HepG2 (cell line): Measurements from ENCODE around the gene TRERF1. TPM values are rescaled to one million over a fixed set of nuclear protein-coding genes. Genes with fewer than 3 reads are reported as not detected.

Experiments
- ATAC-seq: fragments of 200-7000 bp; cut with Tn5 transposase; 3 replicates; pipeline ENCODE4 v1.9.1; 2020; ENCODE audit warnings: mild to moderate bottlenecking, moderate library complexity
- BruUV-seq: library from RNA; stranded (reverse); fragments of 400-500 nt; replicated peaks from 2 replicates; lab custom pipeline; 2021; lab: Mats Ljungman, UMichigan
- CTCF ChIA-PET: fragments of 300-600 bp; formaldehyde crosslinking; extraction: SDS; loops from one replicate; lab custom pipeline; 2021; ENCODE audit warnings: low total read pairs, inconsistent platforms, low intra/inter-chr PET ratio; lab: Yijun Ruan, JAX
- POLR2A ChIA-PET: fragments of 350-600 bp; sonication (Branson Sonifier 250); formaldehyde crosslinking; loops from one replicate; lab custom pipeline; 2020; ENCODE audit warnings: antibody characterized with exemption, inconsistent platforms; lab: Yijun Ruan, JAX
- DNase-seq: peaks from one replicate; pipeline ENCODE4 v3.0.0-alpha.2; 2015; ENCODE audit warnings: low spot score
- FAIRE-seq: peaks from 3 replicates; lab custom pipeline; 2011; peaks lifted over from hg19 to GRCh38; lab: Jason Lieb, UNC
- H2AFZ ChIP-seq: one replicate; pipeline ENCODE4 v1.6.1; 2011; ENCODE audit warnings: low read length, inconsistent platforms
- H3K27ac ChIP-seq: fragments of 300-600 bp; 3 replicates; pipeline ENCODE4 v1.8.0; 2011; ENCODE audit warnings: mixed run types, mild to moderate bottlenecking, mixed read lengths, low read length, inconsistent platforms; ENCODE audit not compliant: insufficient read depth; ENCODE audit errors: extremely low read length
- H3K27me3 ChIP-seq, 2 experiments: fragments of 200-600 bp in 1 of 2; 2 replicates in 1 of 2; 3 replicates in 1 of 2; pipeline versions ENCODE4 v1.6.0 to v1.8.0; 2011; ENCODE audit warnings: low read length in 2 of 2, mild to moderate bottlenecking in 2 of 2, moderate library complexity in 2 of 2, inconsistent platforms in 1 of 2; ENCODE audit not compliant: insufficient read depth in 2 of 2, control insufficient read depth in 1 of 2
- H3K36me3 ChIP-seq, 2 experiments: fragments of 200-600 bp in 1 of 2; replicated peaks in 1 of 2; 2 replicates in 1 of 2; 3 replicates in 1 of 2; pipeline versions ENCODE4 v1.5.1 to v1.8.0; 2011; ENCODE audit warnings: low read length in 2 of 2, inconsistent platforms in 1 of 2; ENCODE audit not compliant: insufficient read depth in 2 of 2, control insufficient read depth in 1 of 2
- H3K4me1 ChIP-seq: 2 replicates; pipeline ENCODE4 v1.5.1; 2012; ENCODE audit warnings: low read length, inconsistent platforms; ENCODE audit not compliant: insufficient read depth
- H3K4me2 ChIP-seq: 2 replicates; pipeline ENCODE4 v1.6.0; 2011; ENCODE audit warnings: low read depth, low read length, inconsistent platforms
- H3K4me3 ChIP-seq, 3 experiments: fragments of 200-600 bp in 1 of 3; sonication (generic), shearing (Covaris generic) in 1 of 3; replicated peaks in 1 of 3; 2 replicates each; pipeline ENCODE4 v1.5.1; 2011 to 2016; ENCODE audit warnings: low read length in 3 of 3, inconsistent platforms in 2 of 3, low read depth in 2 of 3, mild to moderate bottlenecking in 2 of 3, control low read depth in 1 of 3, mixed read lengths in 1 of 3; ENCODE audit not compliant: insufficient read depth in 1 of 3
- H3K79me2 ChIP-seq: one replicate; pipeline ENCODE4 v1.6.1; 2011; ENCODE audit warnings: low read length, inconsistent platforms; ENCODE audit not compliant: insufficient read depth
- H3K9ac ChIP-seq: 2 replicates; pipeline ENCODE4 v1.6.0; 2011; ENCODE audit warnings: mild to moderate bottlenecking, low read depth, low read length, inconsistent platforms; ENCODE audit not compliant: insufficient read depth
- H3K9me3 ChIP-seq: 2 replicates; pipeline ENCODE4 v1.5.1; 2012; ENCODE audit warnings: mild to moderate bottlenecking, low read length
- H4K20me1 ChIP-seq: 2 replicates; pipeline ENCODE4 v1.6.0; 2011; ENCODE audit warnings: inconsistent platforms, mild to moderate bottlenecking, low read length, moderate library complexity; ENCODE audit not compliant: insufficient read depth
- GRHL1 ChIP-seq: sonication (generic); formaldehyde crosslinking; conservative IDR thresholded peaks from 2 replicates; pipeline ENCODE4 v1.8.0; 2022; ENCODE audit warnings: missing genetic modification reagents
- MEIS1 ChIP-seq: sonication (generic); formaldehyde crosslinking; IDR thresholded peaks from 2 replicates; pipeline ENCODE4 v1.9.0; 2021; ENCODE audit warnings: mild to moderate bottlenecking, missing genetic modification reagents, moderate library complexity, borderline replicate concordance
- MTERF4 ChIP-seq: sonication (generic); formaldehyde crosslinking; IDR thresholded peaks from 2 replicates; pipeline ENCODE4 v1.8.0; 2023; ENCODE audit warnings: mild to moderate bottlenecking, missing genetic modification reagents
- POLR2AphosphoS5 ChIP-seq: IDR thresholded peaks from 2 replicates; pipeline ENCODE4 v1.6.1; 2012; ENCODE audit warnings: low read depth, low read length
- TFDP2 ChIP-seq: sonication (generic); formaldehyde crosslinking; IDR thresholded peaks from 2 replicates; pipeline ENCODE4 v1.4.0; 2020; ENCODE audit warnings: missing genetic modification reagents
- ZBTB8A ChIP-seq: sonication (generic); formaldehyde crosslinking; IDR thresholded peaks from 2 replicates; pipeline ENCODE4 v1.4.0; 2020; ENCODE audit warnings: mild to moderate bottlenecking, low read depth, missing genetic modification reagents, borderline replicate concordance
- ZNF136 ChIP-seq: sonication (generic); formaldehyde crosslinking; IDR thresholded peaks from 2 replicates; pipeline ENCODE4 v1.8.1; 2022; ENCODE audit warnings: low read depth, mild to moderate bottlenecking, moderate library complexity, missing genetic modification reagents
- WGBS: methylation state at CpG from one replicate; pipeline ENCODE4 v1.1.6; 2017; ENCODE audit warnings: low lambda C conversion rate; 5-methylcytosine and 5-hydroxymethylcytosine counted together
- in situ Hi-C: cut with HindIII; loops from 2 replicates; pipeline ENCODE4 v1.10.0; 2017; ENCODE audit warnings: low pct_unique_long_range_greater_than_20kb; ENCODE audit not compliant: extremely low pct_ligation_motif_present
- intact Hi-C: fragments of 100-400 bp; cut with micrococcal nuclease; formaldehyde crosslinking; loops from one replicate; pipeline ENCODE4 v1.10.0; 2022; ENCODE audit not compliant: unreplicated experiment
- polyA plus RNA-seq, 8 experiments: library from polyadenylated mRNA; depleted of rRNA in 3 of 8; stranded (reverse) in 7 of 8; unstranded in 1 of 8; fragments of >200 nt; fragmentation: Illumina TruSeq in 4 of 8; extraction: Trizol in 4 of 8; gene quantifications; 2 replicates each; pipeline versions ENCODE4 v1.2.1 to v1.2.3, GENCODE V29; 2011 to 2016; ENCODE audit warnings: low read depth in 4 of 8, missing spikeins in 1 of 8, mixed read lengths in 1 of 8; ENCODE audit not compliant: insufficient read depth in 1 of 8
- total RNA-seq, 5 experiments: library from RNA; depleted of rRNA; stranded (reverse); fragments of >200 nt; fragmentation: Illumina TruSeq; extraction: Trizol; gene quantifications; 2 replicates each; pipeline ENCODE4 v1.2.3, GENCODE V29; 2016; ENCODE audit warnings: low read depth in 1 of 5

TRERF1 gene
- total and polyA plus RNA-seq, 2 of the 13 experiments (the other 11 are each of a cell fraction or from before 2014, with no cell fraction given) = 0.02 TPM; not detected in 1

- no peak for TF ChIP-seq MTERF4 (CRISPR knock-in tag)
- no peak for TF ChIP-seq ZNF136 (CRISPR knock-in tag)
- TF ChIP-seq ZBTB8A (CRISPR knock-in tag) = no peak
- TF ChIP-seq GRHL1 (CRISPR knock-in tag) = no peak
- no peak for TF ChIP-seq MEIS1
These were observed 212.4 kb downstream of the TRERF1 start (continued) for GRCh38 chr6:42239333-42239732.

- Histone ChIP-seq H4K20me1 (no peaks in the 10 kb centered on the region), H3K9ac (no peak overlapping the region), H3K27me3 (peaks cover 0 to 6% of the 10 kb centered on the region in 2 experiments; a peak in 3 of 5 replicates), H3K79me2 (no peaks in the 10 kb centered on the region), H3K9me3 (no peaks in the 10 kb centered on the region), H3K27ac (no peak overlapping the region), H3K36me3 (no peaks in the 10 kb centered on the region), H3K4me2 (no peak overlapping the region), H2AFZ (no peak overlapping the region), H3K4me3 (no peak overlapping the region), H3K4me1 (no peaks in the 10 kb centered on the region)
- WGBS = 100% methylated on average over 1 of the region's 1 CpG
- ChIA-PET POLR2A (no interaction called here), CTCF (no interaction called here)
- intact Hi-C loops = no loop called here
- ATAC-seq = no peak
- no peak for DNase-seq
- no peak for FAIRE-seq
- in situ Hi-C loops = no loop called here
- BruUV-seq = no TSS peak
- TF ChIP-seq TFDP2 (CRISPR knock-in tag) = no peak
- no peak for TF ChIP-seq POLR2AphosphoS5
These were observed 213.9 kb downstream of the TRERF1 start for GRCh38 chr6:42237857-42238256.
